ENCODE measurements around the gene PRR9.
A peak's percentile ranks its signal among the peaks of the same experiment; 100 is the strongest.
"Not testable (repeated sequence)": the region's sequence is repeated elsewhere in the genome, so short reads cannot be mapped to it uniquely, and the experiment has no call there.

PRR9 gene

GRCh38 chr1:153217212-153217611, at the start of gene PRR9:
Gene PRR9 (plus strand): TSS chr1:153217584. CDS start chr1:153218145, 561 bp downstream.
- no peak for DNase-seq (ENCODE audit: low spot score)

- DNase-seq (ENCODE audit: low spot score): no peak
Observed at GRCh38 chr1:153168686-153169085, 48.7 kb upstream of the PRR9 start.

- DNase-seq (ENCODE audit: low spot score): no peak
Observed at GRCh38 chr1:153174624-153175023, 42.8 kb upstream of the PRR9 start.

GRCh38 chr1:153178922-153179321, 38.5 kb upstream of the PRR9 start:
- no peak for DNase-seq (ENCODE audit: low spot score)

- DNase-seq (ENCODE audit: low spot score): no peak
Observed at GRCh38 chr1:153180556-153180955, 36.8 kb upstream of the PRR9 start.

- not testable (repeated sequence) for DNase-seq (ENCODE audit: low spot score)
Observed at GRCh38 chr1:153188301-153188700, 29.1 kb upstream of the PRR9 start.

- no peak for DNase-seq (ENCODE audit: low spot score)
Observed at GRCh38 chr1:153190373-153190772, 27.0 kb upstream of the PRR9 start.

- no peak for DNase-seq (ENCODE audit: low spot score)
Observed at GRCh38 chr1:153192697-153193096, 24.7 kb upstream of the PRR9 start.

- no peak for DNase-seq (ENCODE audit: low spot score)
Observed at GRCh38 chr1:153194331-153195050, 22.9 kb upstream of the PRR9 start.

- DNase-seq (ENCODE audit: low spot score): no peak
Observed at GRCh38 chr1:153195216-153195615, 22.2 kb upstream of the PRR9 start.

- no peak for DNase-seq (ENCODE audit: low spot score)
Observed at GRCh38 chr1:153202006-153202405, 15.4 kb upstream of the PRR9 start.

GRCh38 chr1:153203130-153203529, 14.3 kb upstream of the PRR9 start, which contains the start of gene LELP1:
Gene LELP1 (plus strand): TSS chr1:153203430. CDS start chr1:153204708, 1,278 bp downstream.
- no peak for DNase-seq (ENCODE audit: low spot score)

GRCh38 chr1:153206631-153207030, 10.8 kb upstream of the PRR9 start:
- DNase-seq (ENCODE audit: low spot score): no peak

- no peak for DNase-seq (ENCODE audit: low spot score)
Observed at GRCh38 chr1:153210206-153210605, 7.2 kb upstream of the PRR9 start.

- DNase-seq (ENCODE audit: low spot score): no peak
Observed at GRCh38 chr1:153212201-153212600, 5.2 kb upstream of the PRR9 start.

- no peak for DNase-seq (ENCODE audit: low spot score)
Observed at GRCh38 chr1:153213519-153213918, 3.9 kb upstream of the PRR9 start.

GRCh38 chr1:153217744-153218416, 496 bp downstream of the PRR9 start:
- no peak for DNase-seq (ENCODE audit: low spot score)

- no peak for DNase-seq (ENCODE audit: low spot score)
Observed at GRCh38 chr1:153220606-153221303, 3.4 kb downstream of the PRR9 start.

GRCh38 chr1:153223040-153223891, 5.9 kb downstream of the PRR9 start:
- DNase-seq (ENCODE audit: low spot score): peak; percentile 19

- DNase-seq (ENCODE audit: low spot score): no peak
Observed at GRCh38 chr1:153227810-153228209, 10.4 kb downstream of the PRR9 start.

- DNase-seq (ENCODE audit: low spot score): no peak
Observed at GRCh38 chr1:153228491-153228890, 11.1 kb downstream of the PRR9 start.
